HCT116 (cell line): ENCODE results near the gene VDAC1. TPM values are rescaled to one million over a fixed set of nuclear protein-coding genes. Genes with fewer than 3 reads are reported as not detected.

Source experiments
- ATAC-seq: fragments of 200-7000 bp; cut with Tn5 transposase; 2 replicates; pipeline ENCODE4 v1.9.1; 2020; ENCODE audit warnings: mild to moderate bottlenecking, moderate library complexity
- BruUV-seq: library from RNA; stranded (reverse); fragments of 400-500 nt; replicated peaks from 2 replicates; lab custom pipeline; 2021; lab: Mats Ljungman, UMichigan
- CTCF ChIA-PET: fragments of 300-600 bp; sonication (Branson Sonifier 250); formaldehyde crosslinking; loops from one replicate; lab custom pipeline; 2021; ENCODE audit warnings: antibody characterized with exemption; lab: Charles Lee
- POLR2A ChIA-PET: fragments of 300-600, 350-600 bp; sonication (Branson Sonifier 250); formaldehyde crosslinking; loops from one replicate; lab custom pipeline; 2021; ENCODE audit warnings: antibody characterized with exemption; lab: Charles Lee
- RAD21 ChIA-PET, 2 experiments: fragments of 300-600 bp; sonication (Branson Sonifier 250); formaldehyde crosslinking; loops; one replicate each; lab custom pipeline; 2023; ENCODE audit warnings: low total read pairs in 2 of 2; ENCODE audit not compliant: uncharacterized antibody in 2 of 2, unreplicated experiment in 2 of 2, low non-redundant PET in 1 of 2; lab: Charles Lee
- DNase-seq: peaks from one replicate; pipeline ENCODE4 v3.0.0-alpha.2; 2010; ENCODE audit warnings: low read depth, low spot score
- H2AFZ ChIP-seq: fragments of 200-600 bp; shearing (Covaris generic), sonication (generic); 2 replicates; pipeline ENCODE4 v1.6.1; 2017; ENCODE audit warnings: low read depth, mixed run types, mixed read lengths, antibody characterized with exemption, low read length; ENCODE audit not compliant: poor library complexity, severe bottlenecking
- H3K27ac ChIP-seq: 2 replicates; pipeline ENCODE4 v1.5.1; 2012; ENCODE audit warnings: low read depth, low read length
- H3K27me3 ChIP-seq: fragments of 200-600 bp; sonication (generic); 2 replicates; pipeline ENCODE4 v1.6.1; 2016; ENCODE audit warnings: mixed run types, low read length, mixed read lengths; ENCODE audit not compliant: insufficient read depth
- H3K36me3 ChIP-seq, 2 experiments: fragments of 200-500 bp in 1 of 2; fragments of 200-600 bp in 1 of 2; sonication (Bioruptor generic) in 1 of 2; sonication (generic) in 1 of 2; 2 replicates each; pipeline versions ENCODE4 v1.5.1 to v1.6.1; 2014 to 2016; ENCODE audit warnings: low read length in 2 of 2, inconsistent platforms in 1 of 2, mixed read lengths in 1 of 2, mixed run types in 1 of 2; ENCODE audit not compliant: insufficient read depth in 2 of 2, control insufficient read depth in 1 of 2
- H3K4me1 ChIP-seq, 2 experiments: fragments of 200-600 bp in 1 of 2; sonication (generic) in 1 of 2; 2 replicates each; pipeline versions ENCODE4 v1.5.1 to v1.6.1; 2012 to 2017; ENCODE audit warnings: low read length in 2 of 2, inconsistent platforms in 1 of 2, mild to moderate bottlenecking in 1 of 2, mixed read lengths in 1 of 2, mixed run types in 1 of 2, moderate library complexity in 1 of 2; ENCODE audit not compliant: insufficient read depth in 2 of 2, control insufficient read depth in 1 of 2
- H3K4me2 ChIP-seq: fragments of 200-600 bp; sonication (generic); 2 replicates; pipeline ENCODE4 v1.6.1; 2017; ENCODE audit warnings: mixed run types, low read length, mixed read lengths
- H3K4me3 ChIP-seq, 2 experiments: fragments of 200-600 bp in 1 of 2; sonication (generic) in 1 of 2; replicated peaks in 1 of 2; 2 replicates each; pipeline ENCODE4 v1.5.1; 2011 to 2016; ENCODE audit warnings: low read length in 2 of 2, control low read depth in 1 of 2, low read depth in 1 of 2, mild to moderate bottlenecking in 1 of 2, mixed read lengths in 1 of 2, mixed run types in 1 of 2
- H3K79me2 ChIP-seq: fragments of 200-600 bp; sonication (generic); 2 replicates; pipeline ENCODE4 v1.6.1; 2017; ENCODE audit warnings: mild to moderate bottlenecking, mixed run types, low read length, moderate library complexity, mixed read lengths; ENCODE audit not compliant: insufficient read depth
- H3K9ac ChIP-seq: fragments of 200-600 bp; sonication (generic); 2 replicates; pipeline ENCODE4 v1.6.1; 2016; ENCODE audit warnings: low read length, mixed read lengths
- H3K9me2 ChIP-seq: fragments of 200-600 bp; sonication (generic), shearing (Covaris generic); 2 replicates; pipeline ENCODE4 v1.6.1; 2017; ENCODE audit warnings: mixed run types, mild to moderate bottlenecking, moderate library complexity; ENCODE audit not compliant: insufficient read depth
- H3K9me3 ChIP-seq, 2 experiments: fragments of 200-500 bp in 1 of 2; fragments of 200-600 bp in 1 of 2; sonication (Bioruptor generic) in 1 of 2; sonication (generic) in 1 of 2; 2 replicates each; pipeline ENCODE4 v1.6.1; 2014 to 2017; ENCODE audit warnings: low read length in 2 of 2, mixed read lengths in 2 of 2, inconsistent platforms in 1 of 2, low read depth in 1 of 2, mild to moderate bottlenecking in 1 of 2, mixed run types in 1 of 2, moderate library complexity in 1 of 2; ENCODE audit not compliant: control insufficient read depth in 1 of 2, insufficient read depth in 1 of 2
- H4K20me1 ChIP-seq: fragments of 200-600 bp; sonication (generic), shearing (Covaris generic); 2 replicates; pipeline ENCODE4 v1.6.1; 2017; ENCODE audit warnings: mixed run types, mild to moderate bottlenecking, moderate library complexity; ENCODE audit not compliant: insufficient read depth
- CTCF ChIP-seq, 3 experiments: fragments of 200-600 bp in 1 of 3; sonication (generic) in 1 of 3; IDR thresholded peaks in 2 of 3; conservative IDR thresholded peaks in 1 of 3; 2 replicates each; pipeline ENCODE4 v1.5.1; 2012 to 2017; ENCODE audit warnings: low read depth in 2 of 3, low read length in 2 of 3, antibody characterized with exemption in 1 of 3, borderline replicate concordance in 1 of 3, control low read depth in 1 of 3, mild to moderate bottlenecking in 1 of 3, mixed read lengths in 1 of 3, mixed run types in 1 of 3, moderate library complexity in 1 of 3; ENCODE audit not compliant: insufficient read depth in 1 of 3
- JUND ChIP-seq: IDR thresholded peaks from 2 replicates; pipeline ENCODE4 v1.6.1; 2012
- POLR2AphosphoS5 ChIP-seq: IDR thresholded peaks from 2 replicates; pipeline ENCODE4 v1.6.1; 2011; ENCODE audit warnings: mild to moderate bottlenecking, low read depth, low read length, moderate library complexity
- RAD21 ChIP-seq: IDR thresholded peaks from 2 replicates; pipeline ENCODE4 v1.6.1; 2012; ENCODE audit warnings: low read depth, mild to moderate bottlenecking
- SRF ChIP-seq: IDR thresholded peaks from 2 replicates; pipeline ENCODE4 v1.6.1; 2012; ENCODE audit warnings: low read depth
- ZFX ChIP-seq: fragments of 450-650 bp; IDR thresholded peaks from 2 replicates; pipeline ENCODE4 v1.6.1; 2017
- intact Hi-C: fragments of 100-400 bp; cut with micrococcal nuclease; formaldehyde crosslinking; loops from 2 replicates; pipeline ENCODE4 v1.10.0; 2022
- total RNA-seq: library from RNA; stranded (reverse); gene quantifications from one replicate; pipeline ENCODE4 v1.2.1, GENCODE V29; 2021; ENCODE audit not compliant: unreplicated experiment
- TF ChIP-seq, protein P1 (sequence below): IDR thresholded peaks from 2 replicates; pipeline ENCODE4 v1.6.1; 2011; ENCODE audit warnings: mild to moderate bottlenecking, low read length, moderate library complexity; ENCODE audit not compliant: insufficient replicate concordance; ENCODE audit errors: extremely low read depth

Gene VDAC1
- total RNA-seq, 1 experiment from 2014 or later = 269 TPM

GRCh38 chr5:133933169-133933509, 71.6 kb downstream of the VDAC1 start:
- no peak for DNase-seq
- Histone ChIP-seq H3K9me2 (no peaks in the 10 kb centered on the region), H3K27me3 (no peaks in the 10 kb centered on the region), H3K36me3 (no peaks in the 10 kb centered on the region), H3K27ac (no peak overlapping the region), H3K4me3 (no peak overlapping the region), H3K4me2 (no peak overlapping the region), H3K4me1 (no peaks in the 10 kb centered on the region), H3K9me3 (no peaks in the 10 kb centered on the region), H4K20me1 (no peaks in the 10 kb centered on the region), H2AFZ (no peak overlapping the region), H3K9ac (no peak overlapping the region), H3K79me2 (no peaks in the 10 kb centered on the region)
- no peak for ATAC-seq
- intact Hi-C loops = no loop called here
- TF ChIP-seq SRF (no peak), CTCF (IDR thresholded peaks at IDR 0.05 in 2 of 3, conservative IDR thresholded peaks at IDR 0.05 in 1 of 3; ENCODE audit: borderline replicate concordance in 1 of 3, insufficient read depth in 1 of 3, low read depth in 2 of 3, low read length in 2 of 3) (no peak), JUND (no peak), RAD21 (no peak), ZFX (no peak), POLR2AphosphoS5 (no peak)
- TF ChIP-seq, protein P1, sequence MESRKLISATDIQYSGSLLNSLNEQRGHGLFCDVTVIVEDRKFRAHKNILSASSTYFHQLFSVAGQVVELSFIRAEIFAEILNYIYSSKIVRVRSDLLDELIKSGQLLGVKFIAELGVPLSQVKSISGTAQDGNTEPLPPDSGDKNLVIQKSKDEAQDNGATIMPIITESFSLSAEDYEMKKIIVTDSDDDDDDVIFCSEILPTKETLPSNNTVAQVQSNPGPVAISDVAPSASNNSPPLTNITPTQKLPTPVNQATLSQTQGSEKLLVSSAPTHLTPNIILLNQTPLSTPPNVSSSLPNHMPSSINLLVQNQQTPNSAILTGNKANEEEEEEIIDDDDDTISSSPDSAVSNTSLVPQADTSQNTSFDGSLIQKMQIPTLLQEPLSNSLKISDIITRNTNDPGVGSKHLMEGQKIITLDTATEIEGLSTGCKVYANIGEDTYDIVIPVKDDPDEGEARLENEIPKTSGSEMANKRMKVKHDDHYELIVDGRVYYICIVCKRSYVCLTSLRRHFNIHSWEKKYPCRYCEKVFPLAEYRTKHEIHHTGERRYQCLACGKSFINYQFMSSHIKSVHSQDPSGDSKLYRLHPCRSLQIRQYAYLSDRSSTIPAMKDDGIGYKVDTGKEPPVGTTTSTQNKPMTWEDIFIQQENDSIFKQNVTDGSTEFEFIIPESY = no peak
- ChIA-PET RAD21 (no interaction called here), CTCF (no interaction called here), POLR2A (no interaction called here)
- no TSS peak for BruUV-seq
